GM18870 (cell line): ENCODE measurements around the gene CST11.

ENCODE experiments used
- ATAC-seq: cut with Tn5 transposase; IDR thresholded peaks from one replicate; pipeline ENCODE4 v1.9.1; 2021; ENCODE audit warnings: moderate library complexity; ENCODE audit not compliant: unreplicated experiment

CST11 gene

DNA sequence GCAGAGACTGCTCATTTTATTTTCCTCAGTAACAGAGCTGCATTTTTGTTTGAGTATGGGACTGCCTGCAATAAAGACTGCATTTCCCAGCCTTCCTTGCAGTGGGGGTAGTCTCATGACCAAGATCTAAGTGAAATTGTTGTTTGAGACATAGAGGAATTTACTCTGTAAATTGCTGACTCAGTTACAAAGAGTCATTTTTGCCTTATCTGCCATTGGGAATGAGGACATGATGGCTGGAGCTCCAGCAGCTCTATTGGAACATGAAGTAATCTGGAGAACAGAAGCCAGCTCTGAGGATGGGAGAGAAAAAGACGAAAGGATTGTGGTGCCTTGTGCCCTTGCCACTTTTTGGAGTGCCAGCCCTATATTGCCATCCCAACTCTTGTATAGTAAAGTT is 2.1 kb upstream of the CST11 start:
- ATAC-seq: no peak

GRCh38 chr20:23453549-23454543 is 1.2 kb upstream of the CST11 start:
- ATAC-seq: no peak

GRCh38 chr20:23451956-23452487 is 654 bp downstream of the CST11 start:
- no peak for ATAC-seq

GRCh38 chr20:23450877-23451276 is 1.8 kb downstream of the CST11 start:
- ATAC-seq: no peak

- ATAC-seq: no peak
Observed at GRCh38 chr20:23449421-23449820, 3.3 kb downstream of the CST11 start.

GRCh38 chr20:23448167-23448566 is 4.5 kb downstream of the CST11 start:
- no peak for ATAC-seq

DNA sequence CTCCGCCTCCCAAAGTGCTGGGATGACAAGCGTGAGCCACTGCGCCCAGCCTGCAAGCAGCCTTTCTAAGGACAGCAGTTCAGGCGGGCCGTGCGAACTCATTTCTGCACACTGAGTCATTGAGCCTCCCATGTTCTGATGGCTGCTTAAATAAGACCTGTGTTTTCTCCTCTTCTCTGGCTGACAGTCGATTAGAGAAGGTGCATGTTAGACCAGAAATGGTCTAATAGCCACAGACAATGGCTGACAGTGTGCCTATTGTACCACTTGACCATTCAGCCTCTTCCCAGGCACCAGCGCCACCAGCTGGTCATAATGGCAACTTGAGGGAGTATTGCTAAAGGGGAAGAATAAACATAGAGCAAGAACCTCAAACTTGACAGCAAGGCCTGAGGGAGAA is 6.2 kb downstream of the CST11 start:
- ATAC-seq: peak; percentile 54

DNA sequence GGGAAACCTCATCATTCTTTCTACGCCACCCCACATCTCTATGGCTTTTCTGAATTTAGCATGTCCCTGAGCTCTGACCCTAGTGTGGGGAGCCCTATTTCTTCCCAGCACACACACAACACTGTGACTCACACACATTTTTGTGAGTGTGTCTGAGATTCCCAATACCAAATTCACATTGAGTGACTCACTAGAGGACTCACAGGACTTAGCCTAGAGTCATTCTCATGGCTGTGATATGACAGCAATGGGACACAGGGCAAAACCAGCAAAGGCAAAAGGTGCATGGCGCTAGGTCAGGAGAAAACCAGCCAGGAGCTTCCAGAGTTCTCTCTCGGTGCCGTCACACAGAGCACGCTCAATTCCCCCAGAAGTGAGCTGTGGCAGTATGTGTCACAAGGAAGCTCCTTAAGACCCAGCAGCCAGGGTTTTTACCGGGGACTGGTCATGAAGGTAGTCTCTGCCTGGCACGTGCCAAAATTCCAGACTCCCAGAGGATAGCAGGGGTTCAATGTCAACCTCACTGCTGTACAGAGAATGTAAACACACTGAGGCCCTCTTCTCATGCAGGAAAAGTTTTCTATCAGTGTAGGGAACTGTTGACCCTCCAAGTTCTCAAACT is 7.0 kb downstream of the CST11 start:
- ATAC-seq: no peak

DNA sequence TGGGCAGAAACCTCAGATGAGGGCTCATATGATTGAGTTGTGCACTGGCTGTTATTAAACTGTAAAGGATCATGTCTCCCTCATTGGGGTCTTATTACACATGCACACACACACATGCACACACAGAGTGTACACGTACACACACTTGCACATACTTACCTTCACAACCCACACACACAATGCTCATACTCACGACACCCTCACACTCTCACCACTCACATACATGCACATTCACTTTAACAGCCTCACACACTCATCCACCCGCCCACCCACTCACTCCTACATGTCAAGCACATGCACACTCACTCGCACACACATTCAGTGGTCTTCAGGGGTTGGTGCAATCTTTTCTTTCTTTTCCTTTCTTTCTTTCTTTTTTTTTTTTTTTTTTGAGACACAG is 7.8 kb downstream of the CST11 start:
- ATAC-seq: no peak

DNA sequence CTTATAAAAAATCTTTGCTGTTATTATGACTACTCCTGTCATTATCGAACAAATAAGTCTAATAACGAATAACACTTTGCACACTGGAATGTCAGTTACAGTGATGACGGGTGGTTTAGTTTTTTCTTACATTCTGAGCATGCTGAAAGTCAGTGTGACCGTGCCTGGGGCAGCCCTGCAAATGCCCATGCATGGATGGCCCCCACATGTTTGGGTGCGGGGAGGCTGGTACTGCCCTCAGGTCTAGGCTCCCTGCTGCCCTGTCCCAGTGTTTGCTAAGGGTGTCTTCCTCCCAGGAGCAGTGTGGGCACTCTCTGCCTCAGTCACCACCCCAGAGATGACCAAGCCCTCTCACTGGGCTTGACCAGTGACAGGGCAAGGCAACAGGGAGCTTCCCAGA is 10.2 kb downstream of the CST11 start:
- no peak for ATAC-seq

DNA sequence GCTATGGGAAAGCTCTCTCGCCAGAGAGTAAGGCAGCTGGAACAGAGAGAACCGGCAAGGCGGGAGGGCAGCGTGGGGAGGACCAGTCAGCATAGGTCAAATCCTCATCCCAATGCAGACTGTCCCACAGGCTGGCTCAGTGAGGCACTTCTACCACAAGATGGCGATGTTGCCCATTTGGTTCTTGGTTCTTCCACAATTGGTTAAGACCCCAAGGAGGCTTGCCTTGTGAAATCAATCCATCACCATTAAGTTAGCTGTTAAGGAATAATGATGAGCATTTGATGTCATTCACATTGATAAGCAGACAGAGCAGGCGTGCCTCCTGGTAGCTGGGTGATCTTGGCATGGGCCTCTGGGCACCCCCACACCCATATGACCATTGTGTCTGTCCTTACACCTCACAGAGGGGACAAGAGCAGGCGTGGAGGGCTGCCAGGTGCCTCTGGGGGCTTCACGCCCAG is 10.8 kb downstream of the CST11 start:
- no peak for ATAC-seq

DNA sequence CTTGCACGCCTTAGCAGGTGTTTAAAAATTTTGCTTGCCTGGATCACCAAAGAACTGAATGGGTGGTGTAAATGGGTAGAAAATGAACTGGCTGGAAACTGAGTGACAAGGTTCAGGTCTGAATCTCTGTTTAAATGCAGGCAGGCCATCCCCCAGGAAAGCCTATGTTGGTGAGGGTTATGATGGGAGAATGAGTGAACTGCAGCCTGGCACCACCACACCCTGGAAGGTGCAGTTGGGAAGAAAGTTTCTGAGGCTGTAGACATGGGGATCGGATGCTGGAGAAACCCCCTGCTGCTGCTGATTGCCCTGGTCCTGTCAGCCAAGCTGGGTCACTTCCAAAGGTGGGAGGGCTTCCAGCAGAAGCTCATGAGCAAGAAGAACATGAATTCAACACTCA is 12.7 kb downstream of the CST11 start:
- ATAC-seq: no peak

- ATAC-seq: no peak
Observed at GRCh38 chr20:23438661-23439060, 14.0 kb downstream of the CST11 start.

- ATAC-seq: no peak
Observed at GRCh38 chr20:23437126-23437899, 15.4 kb downstream of the CST11 start.

GRCh38 chr20:23436681-23437080 is 16.0 kb downstream of the CST11 start:
- no peak for ATAC-seq

DNA sequence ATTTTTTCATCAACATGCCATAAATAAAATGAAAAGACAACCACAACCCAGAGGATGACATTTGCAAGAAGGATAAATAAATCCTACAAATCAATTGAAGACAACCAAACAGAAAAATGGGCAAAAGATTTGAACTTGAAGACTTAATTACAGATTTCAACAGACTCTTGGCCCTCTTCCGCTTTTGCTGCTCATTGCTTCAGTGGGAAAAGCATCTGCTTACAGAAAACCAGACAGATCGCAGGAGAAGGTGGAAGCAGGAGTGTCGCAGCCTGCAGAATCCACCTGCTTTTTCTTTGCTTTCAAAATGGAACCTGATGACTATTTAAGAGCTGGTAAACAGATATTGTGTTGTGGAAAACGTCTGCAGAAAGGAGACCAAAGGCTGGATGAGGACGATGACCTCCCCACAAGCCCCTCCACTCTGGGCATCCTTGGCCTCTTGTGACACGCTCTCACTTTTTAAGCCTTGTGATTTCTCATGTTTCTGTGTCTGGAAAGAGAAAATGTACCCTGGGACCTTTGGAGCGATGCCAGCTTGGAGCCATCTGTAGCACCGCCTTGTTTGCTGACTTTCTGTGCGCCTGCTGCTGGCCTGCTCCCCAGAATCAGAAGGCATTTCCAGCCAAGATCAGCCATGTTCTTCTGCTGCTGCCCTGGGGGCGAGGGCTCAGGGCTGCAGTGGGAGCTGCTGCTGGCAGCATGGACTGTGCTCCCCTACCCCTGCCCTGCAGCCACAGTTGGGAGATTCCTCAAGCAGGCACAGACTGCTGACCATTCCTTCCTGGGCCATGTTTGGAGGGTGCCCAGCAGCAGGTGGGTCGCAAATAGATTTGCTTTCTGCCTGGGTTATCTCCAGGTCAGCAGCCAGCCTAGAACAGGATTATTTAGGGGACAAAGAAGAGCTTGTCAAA is 16.8 kb downstream of the CST11 start:
- no peak for ATAC-seq

- no peak for ATAC-seq
Observed at GRCh38 chr20:23434521-23435313, 18.0 kb downstream of the CST11 start.

DNA sequence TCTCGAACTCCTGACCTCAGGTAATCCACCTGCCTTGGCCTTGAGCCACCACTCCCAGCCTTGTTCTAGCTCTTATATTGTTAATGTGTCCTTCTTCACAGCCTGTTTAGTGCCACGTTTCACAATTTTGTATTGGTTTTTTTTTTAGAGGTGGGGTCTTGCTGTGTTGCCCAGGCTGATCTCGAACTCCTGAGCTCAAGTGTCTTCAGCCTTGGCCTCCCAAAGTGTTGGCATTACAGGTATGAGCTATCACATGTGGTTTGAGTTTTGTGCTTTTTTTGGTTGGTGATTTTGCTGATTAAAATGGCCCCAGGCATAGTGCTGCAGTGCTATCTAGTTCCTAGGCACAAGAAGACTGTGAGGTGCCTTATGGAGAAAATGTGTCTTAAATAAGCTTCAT is 19.0 kb downstream of the CST11 start:
- no peak for ATAC-seq

- no peak for ATAC-seq
Observed at GRCh38 chr20:23425129-23425528, 27.5 kb downstream of the CST11 start.
